Measurements from ENCODE around the gene ZSWIM6.

- TF ChIP-seq CTCF (conservative IDR thresholded peaks at IDR 0.05; ENCODE audit: low read length) (no peak), EZH2phosphoT487 (IDR thresholded peaks at IDR 0.05; ENCODE audit: borderline replicate concordance, low read depth, low read length) (no peak)
Measured at GRCh38 chr5:61587125-61587524, 255.1 kb downstream of the ZSWIM6 start.
